Caco-2 (cell line): ENCODE results near the gene CYP1A1. TPM values are rescaled to one million over a fixed set of nuclear protein-coding genes. Genes with fewer than 3 reads are reported as not detected.

Experiments
- BruUV-seq: library from RNA; stranded (reverse); fragments of 400-500 nt; replicated peaks from 2 replicates; lab custom pipeline; 2021; lab: Mats Ljungman, UMichigan
- CTCF ChIA-PET: fragments of 300-600 bp; sonication (Branson Sonifier 250); formaldehyde crosslinking; loops from one replicate; lab custom pipeline; 2022; ENCODE audit warnings: antibody characterized with exemption; lab: Charles Lee
- POLR2A ChIA-PET: fragments of 300-600 bp; sonication (Branson Sonifier 250); formaldehyde crosslinking; loops from one replicate; lab custom pipeline; 2022; ENCODE audit warnings: antibody characterized with exemption; lab: Charles Lee
- DNase-seq, 2 experiments: peaks; one replicate each; pipeline versions ENCODE4 v3.0.0 to v3.0.0-alpha.2; 2020 to 2022
- H3K27me3 ChIP-seq: replicated peaks from 2 replicates; pipeline ENCODE4 v1.6.0; 2011; ENCODE audit warnings: low read length; ENCODE audit not compliant: control insufficient read depth, insufficient read depth
- H3K36me3 ChIP-seq: 2 replicates; pipeline ENCODE4 v1.5.1; 2011; ENCODE audit warnings: low read length; ENCODE audit not compliant: control insufficient read depth, insufficient read depth
- H3K4me1 ChIP-seq: fragments of 250-450 bp; sonication (Bioruptor Pico); 2 replicates; pipeline ENCODE4 v1.5.1; 2020; ENCODE audit warnings: mild to moderate bottlenecking
- H3K4me3 ChIP-seq: 2 replicates; pipeline ENCODE4 v1.5.1; 2011; ENCODE audit warnings: low read depth, mild to moderate bottlenecking, control low read depth, low read length
- H3K9me3 ChIP-seq: fragments of 250-450 bp; sonication (Bioruptor Pico); 2 replicates; pipeline ENCODE4 v1.5.1; 2020; ENCODE audit warnings: mild to moderate bottlenecking, moderate library complexity
- H3K27ac Mint-ChIP-seq: one replicate; pipeline ENCODE4 v1.8.0; 2022; ENCODE audit warnings: mixed read lengths; ENCODE audit not compliant: unreplicated experiment
- H3K27me3 Mint-ChIP-seq: one replicate; pipeline ENCODE4 v1.8.0; 2022; ENCODE audit warnings: mixed read lengths; ENCODE audit not compliant: insufficient read depth, unreplicated experiment
- H3K36me3 Mint-ChIP-seq: one replicate; pipeline ENCODE4 v1.8.0; 2022; ENCODE audit warnings: mild to moderate bottlenecking, mixed read lengths; ENCODE audit not compliant: insufficient read depth, unreplicated experiment
- H3K4me1 Mint-ChIP-seq: one replicate; pipeline ENCODE4 v1.8.0; 2022; ENCODE audit warnings: low read depth, mixed read lengths; ENCODE audit not compliant: unreplicated experiment
- H3K4me3 Mint-ChIP-seq: one replicate; pipeline ENCODE4 v1.8.0; 2022; ENCODE audit warnings: mild to moderate bottlenecking, moderate library complexity, mixed read lengths; ENCODE audit not compliant: unreplicated experiment
- H3K9me3 Mint-ChIP-seq: one replicate; pipeline ENCODE4 v1.8.0; 2022; ENCODE audit warnings: mixed read lengths; ENCODE audit not compliant: unreplicated experiment
- CTCF ChIP-seq, 2 experiments: fragments of 200-600 bp in 1 of 2; IDR thresholded peaks; 1 replicate in 1 of 2; 2 replicates in 1 of 2; pipeline versions ENCODE4 v1.5.1 to v1.8.0; 2011 to 2022; ENCODE audit warnings: antibody characterized with exemption in 1 of 2, control low read depth in 1 of 2, inconsistent platforms in 1 of 2, low read depth in 1 of 2, low read length in 1 of 2, mild to moderate bottlenecking in 1 of 2, moderate library complexity in 1 of 2; ENCODE audit not compliant: insufficient read depth in 1 of 2, severe bottlenecking in 1 of 2, unreplicated experiment in 1 of 2
- intact Hi-C: fragments of 100-400 bp; cut with micrococcal nuclease; formaldehyde crosslinking; loops from one replicate; pipeline ENCODE4 v1.10.0; 2022; ENCODE audit not compliant: unreplicated experiment
- total RNA-seq: library from RNA; stranded (reverse); gene quantifications from 2 replicates; pipeline ENCODE4 v1.2.3, GENCODE V29; 2022

CYP1A1 gene
- total RNA-seq, 1 experiment from 2014 or later = 73.8 TPM

DNA sequence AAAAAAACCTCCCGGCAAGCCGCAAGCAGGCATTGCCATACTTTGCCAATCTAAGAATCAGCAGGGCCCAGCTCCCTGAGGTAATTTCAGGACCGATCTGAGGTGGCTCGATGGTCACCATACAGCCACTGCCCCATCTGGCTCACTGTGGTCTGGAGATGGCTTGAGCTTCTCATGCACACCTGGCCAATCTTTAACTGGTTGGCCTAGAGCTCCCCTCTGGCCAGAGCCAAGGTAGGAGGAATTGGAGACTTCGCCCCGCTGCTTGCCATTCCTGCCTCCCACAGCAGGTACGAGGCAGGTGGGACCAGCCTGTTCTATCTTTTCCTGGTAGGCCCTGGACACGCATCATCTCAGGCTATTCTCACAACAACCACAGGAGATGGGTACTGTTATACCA lies 33.4 kb upstream of the CYP1A1 start:
- intact Hi-C loops = no loop called here
- Histone ChIP-seq H3K4me3 (no peak overlapping the region), H3K9me3 (no peaks in the 10 kb centered on the region), H3K4me1 (peaks cover 22% of the 10 kb centered on the region), H3K27me3 (no peaks in the 10 kb centered on the region), H3K36me3 (no peaks in the 10 kb centered on the region)
- Mint-ChIP-seq H3K4me3 (no peak overlapping the region), H3K27me3 (no peaks in the 10 kb centered on the region), H3K4me1 (no peaks in the 10 kb centered on the region), H3K9me3 (no peaks in the 10 kb centered on the region), H3K27ac (no peak overlapping the region), H3K36me3 (peaks cover 5% of the 10 kb centered on the region)
- no peak for TF ChIP-seq CTCF (IDR thresholded peaks at IDR 0.05; ENCODE audit: insufficient read depth in 1 of 2, low read depth in 1 of 2, low read length in 1 of 2, severe bottlenecking in 1 of 2, unreplicated experiment in 1 of 2)
- no peak for DNase-seq
- BruUV-seq = no TSS peak
- CTCF ChIA-PET = interaction anchor here (2.3 kb wide), 1 partner anchor 125 kb away, joined by 11 read pairs; no protein-coding TSS in a partner anchor
- POLR2A ChIA-PET = no interaction called here

DNA sequence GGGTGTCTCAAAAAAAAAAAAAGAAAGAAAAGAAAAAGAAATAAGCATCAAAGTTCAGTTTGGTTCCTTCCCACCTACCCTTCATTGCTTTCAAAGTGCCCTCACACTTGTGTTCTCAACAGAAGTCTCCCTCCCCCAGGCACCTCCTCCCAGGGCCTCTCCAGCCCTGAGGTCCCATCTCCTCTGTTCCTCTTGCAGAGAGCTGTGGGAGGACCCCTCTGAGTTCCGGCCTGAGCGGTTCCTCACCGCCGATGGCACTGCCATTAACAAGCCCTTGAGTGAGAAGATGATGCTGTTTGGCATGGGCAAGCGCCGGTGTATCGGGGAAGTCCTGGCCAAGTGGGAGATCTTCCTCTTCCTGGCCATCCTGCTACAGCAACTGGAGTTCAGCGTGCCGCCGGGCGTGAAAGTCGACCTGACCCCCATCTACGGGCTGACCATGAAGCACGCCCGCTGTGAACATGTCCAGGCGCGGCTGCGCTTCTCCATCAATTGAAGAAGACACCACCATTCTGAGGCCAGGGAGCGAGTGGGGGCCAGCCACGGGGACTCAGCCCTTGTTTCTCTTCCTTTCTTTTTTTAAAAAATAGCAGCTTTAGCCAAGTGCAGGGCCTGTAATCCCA lies 29.4 kb upstream of the CYP1A1 start:
- CTCF ChIA-PET = interaction anchor here (0.6 to 0.8 kb wide), 5 partner anchors 14 to 351 kb away, joined by 3 to 7 read pairs (median 5); no protein-coding TSS in a partner anchor
- no peak for TF ChIP-seq CTCF (IDR thresholded peaks at IDR 0.05; ENCODE audit: insufficient read depth in 1 of 2, low read depth in 1 of 2, low read length in 1 of 2, severe bottlenecking in 1 of 2, unreplicated experiment in 1 of 2)
- Mint-ChIP-seq H3K9me3 (no peaks in the 10 kb centered on the region), H3K4me1 (no peaks in the 10 kb centered on the region), H3K27ac (no peak overlapping the region), H3K4me3 (no peak overlapping the region), H3K36me3 (no peaks in the 10 kb centered on the region), H3K27me3 (no peaks in the 10 kb centered on the region)
- Histone ChIP-seq H3K4me3 (no peak overlapping the region), H3K36me3 (no peaks in the 10 kb centered on the region), H3K27me3 (no peaks in the 10 kb centered on the region), H3K4me1 (no peaks in the 10 kb centered on the region; the same call in 1 of the 2 replicates), H3K9me3 (no peaks in the 10 kb centered on the region)
- intact Hi-C loops = no loop called here
- POLR2A ChIA-PET = no interaction called here
- no peak for DNase-seq
- BruUV-seq = no TSS peak

- H3K4me1 ChIP-seq = no peaks in the 10 kb centered on the region; the same call in 1 of the 2 replicates
- CTCF ChIA-PET = interaction anchor here (1.1 kb wide), 1 partner anchor 16 kb away, joined by 3 read pairs; no protein-coding TSS in a partner anchor
- H3K4me3 Mint-ChIP-seq = no peak overlapping the region
- POLR2A ChIA-PET = no interaction called here
- no peaks in the 10 kb centered on the region for H3K27me3 Mint-ChIP-seq
- no peak for TF ChIP-seq CTCF (IDR thresholded peaks at IDR 0.05; ENCODE audit: insufficient read depth in 1 of 2, low read depth in 1 of 2, low read length in 1 of 2, severe bottlenecking in 1 of 2, unreplicated experiment in 1 of 2)
- BruUV-seq = no TSS peak
- H3K4me1 Mint-ChIP-seq = no peaks in the 10 kb centered on the region
- no peak for DNase-seq
- no peaks in the 10 kb centered on the region for H3K27me3 ChIP-seq
- no peak overlapping the region for H3K4me3 ChIP-seq
- H3K36me3 Mint-ChIP-seq = no peaks in the 10 kb centered on the region
- H3K9me3 Mint-ChIP-seq = no peaks in the 10 kb centered on the region
- no peak overlapping the region for H3K27ac Mint-ChIP-seq
- intact Hi-C loops = no loop called here
- H3K36me3 ChIP-seq = no peaks in the 10 kb centered on the region
- no peaks in the 10 kb centered on the region for H3K9me3 ChIP-seq
Measured at GRCh38 chr15:74752531-74752930, 27.2 kb upstream of the CYP1A1 start.
